Measurements from ENCODE around the gene RPS6KB1.
"Not testable (repeated sequence)": the region's sequence is repeated elsewhere in the genome, so short reads cannot be mapped to it uniquely, and the experiment has no call there.

Gene RPS6KB1

DNA sequence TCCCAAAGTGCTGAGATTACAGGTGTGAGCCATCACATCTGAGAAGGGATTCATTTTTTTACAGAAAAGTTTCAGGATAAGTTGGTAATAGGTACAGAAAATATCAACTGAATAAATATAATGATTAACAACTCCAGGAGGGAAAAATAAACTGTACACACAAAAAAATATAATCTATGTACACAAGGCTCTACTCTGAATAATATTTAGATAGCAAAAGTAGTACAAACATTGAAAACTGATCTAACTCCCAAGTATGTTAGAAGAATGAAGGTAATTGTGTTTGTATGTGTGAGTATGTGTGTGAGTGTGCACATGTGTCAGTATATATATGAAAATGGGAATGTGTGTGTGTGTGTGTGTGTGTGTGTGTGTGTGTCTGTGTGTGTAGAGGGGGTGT, 20.6 kb upstream of the RPS6KB1 start:
- no peak for DNase-seq

DNA sequence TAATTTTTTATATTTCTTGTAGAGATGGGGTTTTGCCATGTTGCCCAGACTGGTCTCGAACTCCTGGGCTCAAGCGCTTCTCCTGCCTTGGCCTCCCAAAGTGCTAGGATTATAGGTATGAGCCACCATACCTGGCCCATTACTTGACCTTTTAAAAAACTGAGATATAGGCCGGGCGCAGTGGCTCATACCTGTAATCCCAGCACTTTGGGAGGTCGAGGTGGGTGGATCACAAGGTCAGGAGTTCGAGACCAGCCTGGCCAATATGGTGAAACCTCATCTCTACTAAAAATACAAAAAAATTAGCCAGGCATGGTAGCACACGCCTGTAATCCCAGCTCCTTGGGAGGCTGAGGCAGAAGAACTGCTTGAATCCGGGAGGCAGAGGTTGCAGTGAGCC, 19.5 kb upstream of the RPS6KB1 start:
- DNase-seq: not testable (repeated sequence)

DNA sequence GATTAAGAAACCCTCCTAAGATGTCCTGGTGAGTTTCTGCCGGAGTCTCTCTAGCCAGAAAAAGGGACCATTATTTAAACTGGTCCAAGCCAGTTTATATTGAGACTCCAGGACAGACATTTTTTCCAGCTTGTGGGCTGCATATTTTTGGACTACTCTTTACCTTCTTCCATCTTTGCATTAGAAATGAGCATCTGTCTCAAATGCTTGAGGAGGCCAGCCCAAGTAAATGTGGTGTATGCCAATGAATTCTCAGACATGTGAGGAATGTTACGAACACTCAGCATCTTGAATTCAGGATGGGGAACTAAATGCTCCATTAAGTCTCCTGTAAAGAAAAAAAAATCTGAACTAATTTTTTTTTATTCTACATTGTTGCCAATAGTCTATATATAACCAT, 18.5 kb upstream of the RPS6KB1 start:
- DNase-seq: no peak

DNA sequence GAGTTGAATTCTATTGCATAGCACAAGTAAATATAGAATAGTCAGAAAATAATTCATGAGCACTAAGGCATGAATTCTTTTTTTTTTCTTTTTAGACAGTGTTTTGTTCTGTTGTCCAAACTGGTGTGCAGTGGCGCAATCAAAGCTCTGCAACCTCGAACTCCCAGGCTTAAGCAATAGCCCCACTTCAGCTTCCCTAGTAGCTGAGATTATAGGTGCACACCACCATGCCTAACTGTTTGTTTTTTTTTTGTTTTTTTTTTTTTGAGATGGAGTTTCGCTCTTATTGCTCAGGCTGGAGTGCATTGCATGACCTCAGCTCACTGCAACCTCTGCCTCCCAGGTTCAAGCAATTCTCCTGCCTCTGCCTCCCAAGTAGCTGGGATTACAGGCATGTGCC, 16.8 kb upstream of the RPS6KB1 start:
- DNase-seq: no peak

DNA sequence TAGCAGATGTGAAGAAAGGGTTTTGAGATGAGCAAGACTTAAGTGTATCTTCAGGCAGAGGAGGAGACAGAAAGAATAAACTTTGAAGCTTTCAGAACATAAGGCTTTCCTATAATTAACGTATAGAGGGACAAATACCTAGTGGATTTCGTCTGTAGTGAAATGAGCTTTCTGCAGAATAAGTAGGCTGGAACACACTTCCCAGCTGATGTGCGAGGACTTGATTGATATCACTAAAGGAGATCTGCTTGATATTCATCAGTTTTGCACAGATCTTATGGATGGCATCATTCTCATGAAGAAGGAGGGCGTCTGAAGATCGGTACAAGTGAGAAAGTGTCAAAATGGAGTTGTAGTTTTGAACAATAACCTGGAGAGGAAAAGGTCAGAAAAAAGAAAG, 15.0 kb upstream of the RPS6KB1 start:
- no peak for DNase-seq

DNA sequence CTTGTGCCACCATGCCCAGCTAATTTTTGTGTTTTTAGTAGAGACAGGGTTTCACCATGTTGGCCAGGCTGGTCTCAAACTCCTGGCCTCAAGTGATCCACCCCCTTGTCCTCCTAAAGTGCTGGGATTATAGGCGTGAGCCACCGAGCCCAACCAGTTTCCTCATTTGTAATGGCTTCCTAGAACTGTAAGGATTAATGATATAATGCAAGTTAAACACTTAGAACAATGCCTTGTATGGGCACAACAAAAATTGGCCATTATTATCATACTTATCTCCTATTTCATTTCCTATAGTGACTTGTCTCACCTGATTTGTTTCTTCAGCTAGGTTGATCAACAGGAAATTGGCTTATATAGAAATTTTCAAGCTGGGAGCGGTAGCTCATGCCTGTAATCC, 14.3 kb upstream of the RPS6KB1 start:
- no peak for DNase-seq

DNA sequence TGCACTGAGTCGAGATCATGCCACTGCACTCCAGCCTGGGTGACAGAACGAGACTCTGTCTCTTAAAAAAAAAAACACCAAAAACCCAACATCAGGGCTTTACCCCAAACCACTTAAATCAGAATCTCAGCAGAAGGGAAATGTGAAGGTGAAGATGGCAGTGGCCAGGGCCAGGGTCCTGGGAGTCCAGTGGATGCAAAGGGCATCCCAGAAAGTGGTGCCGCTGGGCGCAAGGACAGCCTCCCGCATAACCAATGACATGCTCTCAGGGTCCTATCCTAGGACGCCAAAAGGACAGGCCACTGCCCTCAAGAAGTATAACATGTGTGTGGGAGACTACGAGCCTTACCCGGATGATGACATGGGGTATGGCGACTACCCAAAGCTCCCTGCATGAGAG, 8.1 kb upstream of the RPS6KB1 start:
- no peak for DNase-seq

DNA sequence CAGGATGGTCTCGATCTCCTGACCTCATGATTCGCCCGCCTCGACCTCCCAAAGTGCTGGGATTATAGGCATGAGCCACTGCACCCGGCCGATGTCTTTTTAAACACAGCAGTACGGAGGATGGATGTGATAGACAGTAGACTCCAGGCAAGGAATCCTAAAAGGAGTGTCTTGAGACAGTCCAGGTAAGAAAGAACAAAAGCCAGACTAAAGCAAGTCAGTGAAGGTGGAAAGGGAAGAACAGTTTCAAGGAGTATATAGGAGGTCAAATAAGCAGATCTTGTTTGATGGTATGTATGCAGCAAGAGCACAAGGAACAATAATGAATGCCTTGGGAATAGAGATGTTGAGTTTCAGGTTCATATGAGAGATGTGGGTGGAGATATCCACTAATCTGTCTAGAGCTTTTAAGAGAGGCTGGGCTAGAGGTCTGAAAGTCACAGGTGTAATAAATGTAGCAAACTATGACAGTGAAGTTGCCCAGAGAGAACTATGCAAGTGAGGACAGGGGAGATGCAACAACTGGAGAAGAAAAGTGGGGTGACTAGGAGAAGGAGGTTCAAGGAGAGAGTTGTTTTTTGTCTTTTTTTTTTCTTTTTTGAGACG, 4.7 kb upstream of the RPS6KB1 start:
- DNase-seq: no peak

DNA sequence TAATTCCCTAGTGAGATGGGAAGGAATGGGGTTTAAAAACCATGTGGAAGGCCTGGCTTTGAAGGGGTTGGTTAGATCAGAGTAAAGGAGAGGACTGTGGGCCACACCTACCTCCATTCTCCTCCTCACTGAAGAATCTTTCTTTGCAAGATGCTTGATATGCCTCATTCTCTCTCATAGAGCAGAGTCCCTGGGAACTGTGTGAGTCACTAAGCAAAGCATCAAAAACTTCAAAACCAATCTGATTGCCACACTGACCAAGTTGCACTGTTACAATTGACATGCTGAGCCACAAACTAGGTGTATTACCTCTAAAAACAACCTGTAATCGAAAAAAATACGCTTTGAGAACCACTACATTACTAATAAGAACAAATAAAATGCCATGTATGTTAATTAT, 2.2 kb upstream of the RPS6KB1 start:
- no peak for DNase-seq

DNA sequence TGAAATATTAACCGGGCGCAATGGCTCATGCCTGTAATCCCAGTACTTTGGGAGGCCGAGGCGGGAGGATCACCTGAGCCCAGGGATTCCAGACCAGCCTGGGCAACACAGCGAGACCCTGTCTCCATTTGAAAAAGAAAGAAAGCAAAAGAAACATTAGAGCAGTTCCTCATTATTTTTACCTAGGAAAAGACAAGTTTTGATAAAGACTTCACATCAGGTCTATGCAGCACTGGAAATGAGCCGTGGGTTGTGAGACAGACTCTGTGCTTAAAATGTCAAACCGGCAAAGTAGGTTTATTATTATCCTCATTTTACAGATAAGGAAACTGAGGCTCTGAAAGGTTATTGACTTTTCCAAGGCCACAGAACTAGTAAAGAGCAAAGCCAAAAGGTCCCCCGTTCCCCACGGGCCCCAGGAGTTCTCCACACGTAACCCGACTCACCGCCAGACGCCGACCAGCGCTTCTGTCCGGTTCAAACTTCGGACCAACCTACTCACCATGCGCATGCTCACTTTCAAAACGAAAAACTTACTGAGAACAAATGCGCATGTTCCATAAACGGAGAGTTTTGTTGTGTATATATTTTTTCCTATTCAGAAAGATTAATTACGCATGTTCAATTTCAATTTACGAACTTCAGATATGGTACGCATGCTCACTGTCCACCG, 534 bp upstream of the RPS6KB1 start:
- DNase-seq: peak; percentile 4

DNA sequence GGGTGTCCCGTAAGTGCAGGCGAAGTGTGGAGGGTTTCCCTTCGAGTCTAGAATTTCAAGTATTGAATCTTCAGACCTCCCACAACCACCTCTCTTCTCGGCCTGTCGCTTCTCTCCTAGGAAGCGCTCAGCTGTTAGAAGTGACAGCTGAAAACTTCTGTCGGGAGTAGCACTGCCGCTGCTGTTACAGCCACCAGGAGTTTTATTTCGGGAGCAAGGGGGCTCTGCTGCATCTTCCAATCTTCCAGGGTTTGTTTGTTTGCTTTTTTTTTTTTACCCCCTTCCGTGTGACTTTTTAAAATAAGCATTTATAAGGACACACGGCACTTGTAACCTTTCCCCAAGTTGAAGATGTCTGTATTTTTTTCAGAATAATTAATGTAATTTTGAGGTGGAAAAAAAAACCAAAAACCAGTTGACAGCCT, 767 bp downstream of the RPS6KB1 start:
- DNase-seq: no peak

DNA sequence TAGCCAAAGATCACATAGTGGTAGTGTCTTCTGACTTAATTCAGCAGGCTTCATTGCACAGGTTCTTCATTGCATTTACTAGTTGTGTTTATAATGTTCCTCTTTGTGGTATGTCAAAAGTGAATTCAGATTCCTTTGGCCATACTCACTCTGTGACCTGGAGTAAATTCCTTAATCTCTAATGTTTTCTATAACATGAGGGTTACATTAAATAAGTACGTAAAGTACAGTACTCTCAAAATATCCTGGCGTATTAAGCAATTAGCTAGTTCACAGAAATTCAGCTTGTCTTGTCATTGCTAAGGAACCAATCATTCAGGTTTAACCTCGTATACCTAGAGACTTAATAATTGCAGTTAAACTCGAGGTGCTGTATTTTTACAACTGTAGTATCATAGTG, 4.2 kb downstream of the RPS6KB1 start:
- no peak for DNase-seq

DNA sequence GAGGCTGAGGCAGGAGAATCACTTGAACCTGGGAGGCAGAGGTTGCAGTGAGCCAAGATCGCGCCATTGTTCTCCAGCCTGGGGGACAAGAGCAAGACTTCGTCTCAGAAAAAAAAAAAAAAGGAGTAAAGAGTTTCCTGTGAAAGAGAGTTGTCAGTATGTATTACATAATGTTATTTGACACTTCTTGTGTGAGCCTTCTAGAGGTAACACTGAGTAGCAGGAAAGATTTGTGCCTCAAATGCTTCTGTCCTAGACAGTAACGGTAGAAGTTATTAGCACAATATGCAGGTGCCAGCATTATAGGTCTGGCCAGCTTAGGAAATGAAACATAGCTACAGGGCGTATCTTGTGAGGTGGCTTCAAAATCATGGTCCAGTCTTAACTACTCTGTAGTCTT, 6.2 kb downstream of the RPS6KB1 start:
- no peak for DNase-seq

DNA sequence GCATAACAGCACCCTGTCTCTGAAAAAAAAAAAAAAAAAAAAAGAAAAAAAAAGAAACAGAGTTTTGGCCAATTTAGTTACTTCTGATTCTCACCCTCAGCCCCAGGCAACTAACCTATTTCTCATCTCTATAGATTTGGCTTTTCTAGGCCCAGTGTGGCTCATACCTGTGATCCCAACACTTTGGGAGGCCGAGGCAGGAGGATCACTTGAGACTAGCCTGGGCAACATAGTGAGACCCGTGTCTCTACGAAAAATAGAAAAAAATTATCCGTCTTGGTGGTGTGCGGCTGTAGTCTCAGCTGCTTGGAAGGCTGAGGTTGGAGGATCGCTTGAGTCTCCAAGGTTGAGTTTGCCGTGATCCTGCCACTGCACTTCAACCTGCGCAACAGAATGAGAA, 8.7 kb downstream of the RPS6KB1 start:
- no peak for DNase-seq

DNA sequence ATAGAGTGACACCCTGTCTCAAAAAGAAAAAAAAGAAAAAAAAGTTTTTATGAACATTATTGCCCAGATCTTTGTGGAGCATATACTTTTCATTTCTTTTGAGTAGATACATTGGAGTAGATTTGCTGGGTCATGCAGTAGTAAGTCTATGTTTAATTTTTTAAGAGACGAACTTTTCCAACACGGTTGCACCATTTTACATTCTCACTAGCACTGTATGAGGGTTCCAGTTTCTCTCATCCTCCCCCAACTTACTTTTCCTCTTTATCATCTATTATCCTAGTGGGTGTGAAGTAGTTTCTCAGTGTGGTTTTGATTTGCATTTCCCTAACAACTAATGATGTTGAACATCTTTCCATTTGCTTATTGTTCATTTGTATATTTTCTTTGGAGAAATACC, 10.5 kb downstream of the RPS6KB1 start:
- DNase-seq: no peak

DNA sequence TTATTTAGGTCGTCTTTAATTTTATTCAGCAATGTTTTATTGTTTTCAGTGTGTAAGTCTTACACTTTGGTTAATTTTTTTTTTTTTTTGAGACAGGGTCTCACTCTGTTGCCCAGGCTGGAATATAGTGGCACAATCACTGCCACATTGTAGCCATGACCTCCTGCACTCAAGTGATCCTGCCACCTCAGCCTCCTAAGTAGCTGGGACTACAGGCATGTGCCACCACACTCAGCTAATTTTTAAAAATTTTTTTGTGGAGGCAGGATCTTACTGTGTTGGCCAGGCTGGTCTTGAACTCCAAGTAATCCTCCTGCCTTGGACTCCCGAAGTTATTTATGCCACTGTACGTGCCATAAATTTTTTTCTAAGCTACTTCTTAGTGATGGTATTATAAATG, 14.5 kb downstream of the RPS6KB1 start:
- DNase-seq: no peak

DNA sequence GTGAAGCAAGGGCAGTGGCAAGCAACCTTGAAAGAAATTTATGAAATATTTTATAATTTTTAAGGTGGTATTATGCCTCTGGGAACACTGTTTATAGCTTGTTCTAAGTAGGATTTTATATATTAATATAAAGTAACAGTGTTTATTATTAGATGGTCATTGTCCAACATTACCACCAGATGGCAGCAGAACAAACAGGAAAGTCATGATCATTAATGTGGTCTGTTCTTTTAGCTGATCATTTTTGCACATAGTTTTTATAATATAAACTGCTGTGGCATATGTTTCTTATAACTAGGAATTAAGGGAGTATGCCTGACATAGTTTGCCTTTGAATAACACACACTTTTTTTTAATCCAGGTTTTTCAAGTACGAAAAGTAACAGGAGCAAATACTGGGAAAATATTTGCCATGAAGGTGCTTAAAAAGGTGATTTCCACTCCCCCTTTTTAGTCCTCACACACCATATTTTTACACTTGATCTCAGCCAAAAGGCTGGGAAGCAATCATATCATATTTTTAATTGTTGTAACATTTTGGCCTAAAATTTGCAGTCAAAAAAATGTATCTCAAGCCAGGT, 21.4 kb downstream of the RPS6KB1 start:
- no peak for DNase-seq

DNA sequence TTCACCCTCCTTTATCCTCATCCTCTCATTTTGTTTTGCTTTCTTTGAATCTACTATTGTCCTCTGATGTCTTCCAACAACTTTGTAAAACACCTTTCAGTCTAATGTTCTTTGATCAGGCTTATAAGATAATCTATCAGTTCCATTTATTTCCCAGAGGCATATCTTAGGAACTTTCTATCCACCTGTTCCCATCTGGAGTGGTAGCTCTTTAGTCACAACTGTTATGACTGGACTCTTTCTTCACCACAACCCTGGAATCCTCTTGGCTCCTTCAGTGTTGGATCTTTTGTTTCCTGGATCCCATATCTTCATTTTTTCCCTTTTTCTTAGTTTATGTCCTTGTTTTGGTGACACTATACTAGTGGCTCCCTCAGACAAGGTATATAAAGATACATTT, 23.5 kb downstream of the RPS6KB1 start:
- DNase-seq: no peak

DNA sequence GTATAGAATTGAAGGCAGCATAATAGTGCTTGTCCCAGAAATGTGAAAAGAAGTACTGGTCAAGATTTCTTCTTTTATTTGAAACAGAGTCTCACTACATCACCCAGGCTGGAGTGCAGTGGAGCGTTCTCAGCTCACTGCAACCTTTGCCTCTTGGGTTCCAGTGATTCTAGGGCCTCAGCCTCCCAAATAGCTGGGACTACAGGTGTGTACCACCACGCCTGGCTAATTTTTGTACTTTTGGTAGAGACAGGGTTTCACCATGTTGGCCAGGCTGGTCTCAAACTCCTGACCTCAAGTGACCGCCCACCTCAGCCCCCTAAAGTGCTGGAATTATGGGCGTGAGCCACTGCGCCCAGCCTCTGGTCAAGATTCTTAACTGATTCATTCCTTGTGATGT, 27.7 kb downstream of the RPS6KB1 start:
- not testable (repeated sequence) for DNase-seq

DNA sequence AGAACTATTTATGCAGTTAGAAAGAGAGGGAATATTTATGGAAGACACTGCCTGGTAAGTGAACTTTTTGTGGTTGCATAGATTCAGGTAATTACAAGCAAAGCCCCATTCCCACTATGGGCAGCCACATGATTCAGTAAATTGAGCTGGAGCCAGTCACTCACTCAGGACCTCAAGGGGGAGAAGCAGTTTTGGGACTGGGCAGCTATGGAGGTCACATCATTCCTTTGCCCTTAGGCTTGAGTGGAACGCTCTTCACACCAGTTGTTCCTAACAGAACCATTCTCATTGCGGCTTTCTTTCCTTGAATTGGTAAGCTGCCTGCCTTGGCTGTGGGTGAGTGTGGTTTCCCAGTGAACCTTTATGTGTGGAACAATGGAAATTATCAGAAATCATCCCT, 37.2 kb downstream of the RPS6KB1 start:
- not testable (repeated sequence) for DNase-seq

DNA sequence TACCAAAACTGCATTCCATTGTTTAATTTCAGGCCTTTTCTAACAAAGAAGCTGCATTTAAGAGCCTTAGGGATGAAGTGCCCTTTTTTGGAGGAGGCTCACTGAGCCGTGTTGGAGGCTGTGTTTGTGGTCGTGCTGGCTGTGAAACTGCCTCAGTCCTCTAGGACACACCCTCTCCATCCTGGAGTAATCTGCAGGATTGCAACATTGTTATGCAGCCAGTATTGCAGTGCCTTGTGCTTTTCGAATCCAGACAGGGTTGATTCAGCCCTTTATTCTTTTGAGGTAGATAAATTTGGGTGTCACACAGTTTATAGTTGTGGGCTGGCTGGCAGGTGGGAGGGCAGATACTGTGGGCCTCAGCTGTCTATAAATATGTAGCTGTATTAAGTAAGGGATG, 37.8 kb downstream of the RPS6KB1 start:
- not testable (repeated sequence) for DNase-seq

DNA sequence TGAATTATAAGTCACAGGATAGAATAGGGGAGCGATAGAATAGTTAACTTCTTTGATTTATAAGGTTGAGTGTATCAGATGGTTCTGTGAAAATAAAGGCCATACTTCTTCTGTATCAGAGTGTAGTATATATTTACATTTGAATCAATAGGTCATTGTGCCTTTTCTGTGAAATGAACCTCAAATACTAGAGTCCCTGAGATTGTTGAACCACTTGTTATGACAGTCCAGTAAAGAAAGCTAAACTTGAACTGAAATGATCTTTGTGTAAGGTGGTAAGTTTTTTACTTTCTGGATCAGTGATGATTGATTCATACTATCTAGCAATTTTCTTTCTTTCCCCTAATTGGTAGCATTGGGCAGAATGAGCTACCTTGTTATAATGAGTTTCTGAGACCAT, 40.4 kb downstream of the RPS6KB1 start:
- not testable (repeated sequence) for DNase-seq

DNA sequence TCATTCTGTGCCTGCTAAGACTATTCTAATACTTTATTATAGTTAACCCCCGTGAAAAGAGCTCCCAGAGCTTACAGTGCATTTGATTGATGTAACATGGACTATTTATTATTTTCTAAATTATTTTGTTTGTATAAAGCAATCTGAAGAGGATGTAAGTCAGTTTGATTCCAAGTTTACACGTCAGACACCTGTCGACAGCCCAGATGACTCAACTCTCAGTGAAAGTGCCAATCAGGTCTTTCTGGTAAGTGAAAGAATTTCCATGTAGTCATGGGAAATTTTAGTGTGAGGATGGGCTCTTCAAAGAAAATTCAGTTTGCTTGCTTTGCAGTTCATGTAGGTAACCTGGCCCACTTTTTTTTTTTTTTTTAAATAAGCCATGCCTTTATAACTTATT, 47.8 kb downstream of the RPS6KB1 start:
- peak; percentile 26 for DNase-seq

DNA sequence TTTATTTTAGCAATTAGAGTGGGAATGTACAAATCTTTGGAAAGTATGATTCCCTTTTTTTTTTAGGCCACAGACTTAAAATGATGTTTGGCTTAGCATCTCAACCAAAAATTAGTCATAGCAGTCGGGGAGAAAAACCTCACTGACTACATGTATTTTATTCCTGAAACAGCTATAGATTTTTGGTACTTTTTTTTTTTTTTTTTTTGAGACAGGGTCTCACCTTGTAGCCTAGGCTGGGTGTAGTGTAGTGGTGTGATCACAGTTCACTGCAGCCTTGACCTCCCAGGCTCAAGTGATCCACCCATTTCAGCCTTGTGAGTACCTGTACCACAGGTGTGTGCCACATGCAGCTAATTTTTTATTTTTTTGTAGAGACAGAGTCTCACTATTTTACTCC, 48.2 kb downstream of the RPS6KB1 start:
- DNase-seq: no peak

DNA sequence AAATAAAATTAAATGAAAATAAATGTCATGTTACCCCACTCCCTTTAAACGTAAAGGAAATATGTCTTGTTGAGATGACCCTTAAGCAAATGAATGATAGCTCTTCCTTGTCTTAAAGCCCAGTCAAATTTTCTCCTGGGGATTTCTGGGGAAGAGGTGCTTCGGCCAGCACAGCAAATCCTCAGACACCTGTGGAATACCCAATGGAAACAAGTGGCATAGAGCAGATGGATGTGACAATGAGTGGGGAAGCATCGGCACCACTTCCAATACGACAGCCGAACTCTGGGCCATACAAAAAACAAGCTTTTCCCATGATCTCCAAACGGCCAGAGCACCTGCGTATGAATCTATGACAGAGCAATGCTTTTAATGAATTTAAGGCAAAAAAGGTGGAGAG, 53.5 kb downstream of the RPS6KB1 start:
- DNase-seq: not testable (repeated sequence)
